IMR-90 (cell line): ENCODE data around the gene AMZ1. TPM values are rescaled to one million over a fixed set of nuclear protein-coding genes. Genes with fewer than 3 reads are reported as not detected.

ENCODE experiments used
- ATAC-seq: fragments of 200-7000 bp; cut with Tn5 transposase; 2 replicates; pipeline ENCODE4 v1.9.1; 2020; ENCODE audit warnings: low read depth, mild to moderate bottlenecking, moderate library complexity
- BruUV-seq: library from RNA; stranded (reverse); fragments of 400-500 nt; replicated peaks from 2 replicates; lab custom pipeline; 2021; lab: Mats Ljungman, UMichigan
- CTCF ChIA-PET: fragments of 300-600 bp; formaldehyde crosslinking; extraction: SDS; loops from one replicate; lab custom pipeline; 2021; ENCODE audit warnings: antibody characterized with exemption; lab: Yijun Ruan, JAX
- POLR2A ChIA-PET: fragments of 300-600 bp; sonication (Branson Sonifier 250); formaldehyde crosslinking; loops from one replicate; lab custom pipeline; 2022; ENCODE audit warnings: antibody characterized with exemption; ENCODE audit not compliant: unreplicated experiment; lab: Charles Lee
- DNase-seq: peaks from one replicate; pipeline ENCODE4 v3.0.0; 2013
- H2AFZ ChIP-seq: replicated peaks from 2 replicates; pipeline ENCODE3; 2013; ENCODE audit warnings: low read length, mild to moderate bottlenecking; ENCODE audit not compliant: poor library complexity
- H2AK5ac ChIP-seq: 2 replicates; pipeline ENCODE4 v1.6.1; 2013; ENCODE audit warnings: low read depth, low read length, inconsistent platforms
- H2AK9ac ChIP-seq: replicated peaks from 2 replicates; pipeline ENCODE3; 2013; ENCODE audit warnings: mild to moderate bottlenecking, low read depth, low read length, moderate library complexity; ENCODE audit not compliant: poor library complexity
- H2BK120ac ChIP-seq: 2 replicates; pipeline ENCODE4 v1.6.1; 2013; ENCODE audit warnings: low read depth, low read length, inconsistent platforms
- H2BK15ac ChIP-seq: 3 replicates; pipeline ENCODE4 v1.6.1; 2013; ENCODE audit warnings: low read depth, low read length, inconsistent platforms
- H2BK20ac ChIP-seq: 2 replicates; pipeline ENCODE4 v1.6.1; 2013; ENCODE audit warnings: low read depth, mild to moderate bottlenecking, inconsistent platforms, low read length, moderate library complexity
- H2BK5ac ChIP-seq: 2 replicates; pipeline ENCODE4 v1.6.1; 2013; ENCODE audit warnings: mild to moderate bottlenecking, low read depth, low read length, inconsistent platforms; ENCODE audit not compliant: poor library complexity, severe bottlenecking
- H3K14ac ChIP-seq: replicated peaks from 2 replicates; pipeline ENCODE4 v1.6.1; 2013; ENCODE audit warnings: low read depth, low read length, inconsistent platforms
- H3K18ac ChIP-seq: 2 replicates; pipeline ENCODE4 v1.6.1; 2013; ENCODE audit warnings: low read depth, low read length, control low read depth
- H3K23ac ChIP-seq: 2 replicates; pipeline ENCODE4 v1.6.1; 2013; ENCODE audit warnings: low read depth, low read length, inconsistent platforms
- H3K27ac ChIP-seq: 2 replicates; pipeline ENCODE4 v1.5.1; 2013; ENCODE audit warnings: mild to moderate bottlenecking, control low read depth, low read length; ENCODE audit not compliant: insufficient read depth
- H3K27me3 ChIP-seq: 2 replicates; pipeline ENCODE4 v1.6.1; 2013; ENCODE audit warnings: low read length; ENCODE audit not compliant: control insufficient read depth, insufficient read depth
- H3K36me3 ChIP-seq: 2 replicates; pipeline ENCODE4 v1.6.1; 2013; ENCODE audit warnings: low read length, mixed read lengths; ENCODE audit not compliant: control insufficient read depth, insufficient read depth
- H3K4ac ChIP-seq: 2 replicates; pipeline ENCODE4 v1.6.1; 2013; ENCODE audit warnings: low read depth, low read length, inconsistent platforms
- H3K4me1 ChIP-seq: 2 replicates; pipeline ENCODE4 v1.6.1; 2013; ENCODE audit warnings: low read length, mixed read lengths; ENCODE audit not compliant: control insufficient read depth, insufficient read depth
- H3K4me2 ChIP-seq: 2 replicates; pipeline ENCODE4 v1.6.1; 2013; ENCODE audit warnings: low read depth, mild to moderate bottlenecking, control low read depth, low read length, moderate library complexity
- H3K4me3 ChIP-seq: 2 replicates; pipeline ENCODE4 v1.5.1; 2013; ENCODE audit warnings: low read depth, mild to moderate bottlenecking, control low read depth, low read length, moderate library complexity; ENCODE audit not compliant: insufficient read depth
- H3K56ac ChIP-seq: 2 replicates; pipeline ENCODE4 v1.6.1; 2013; ENCODE audit warnings: low read length, inconsistent platforms; ENCODE audit not compliant: insufficient read depth; ENCODE audit errors: extremely low read depth
- H3K79me1 ChIP-seq, 2 experiments: 2 replicates each; pipeline ENCODE4 v1.6.1; 2013; ENCODE audit warnings: low read length in 2 of 2, inconsistent platforms in 1 of 2, low read depth in 1 of 2
- H3K9ac ChIP-seq: 2 replicates; pipeline ENCODE4 v1.6.1; 2013; ENCODE audit warnings: low read depth, low read length, control low read depth
- H3K9me1 ChIP-seq: 2 replicates; pipeline ENCODE4 v1.6.1; 2013; ENCODE audit warnings: low read length, inconsistent platforms; ENCODE audit not compliant: insufficient read depth
- H3K9me3 ChIP-seq: 2 replicates; pipeline ENCODE4 v1.6.1; 2013; ENCODE audit warnings: low read length; ENCODE audit not compliant: control insufficient read depth, insufficient read depth
- H4K20me1 ChIP-seq: 2 replicates; pipeline ENCODE4 v1.6.1; 2013; ENCODE audit warnings: low read length, inconsistent platforms; ENCODE audit not compliant: insufficient read depth
- H4K5ac ChIP-seq: 2 replicates; pipeline ENCODE4 v1.6.1; 2013; ENCODE audit warnings: mild to moderate bottlenecking, low read depth, low read length, control low read depth
- H4K8ac ChIP-seq, 2 experiments: 2 replicates each; pipeline ENCODE4 v1.6.1; 2013; ENCODE audit warnings: low read depth in 2 of 2, low read length in 2 of 2, control low read depth in 1 of 2, inconsistent platforms in 1 of 2
- H4K91ac ChIP-seq: 2 replicates; pipeline ENCODE4 v1.6.1; 2013; ENCODE audit warnings: low read depth, low read length, inconsistent platforms; ENCODE audit not compliant: insufficient read depth
- BHLHE40 ChIP-seq: fragments of 150-350 bp; IDR thresholded peaks from 2 replicates; pipeline ENCODE4 v1.6.1; 2016; ENCODE audit warnings: mild to moderate bottlenecking, low read depth, low read length
- CHD1 ChIP-seq: IDR thresholded peaks from 2 replicates; pipeline ENCODE4 v1.6.1; 2012; ENCODE audit warnings: low read depth, low read length, improper control_type of control experiment
- CTCF ChIP-seq: conservative IDR thresholded peaks from 2 replicates; pipeline ENCODE4 v1.5.1; 2012; ENCODE audit warnings: mild to moderate bottlenecking, low read depth, low read length, improper control_type of control experiment
- ELK1 ChIP-seq: fragments of 150-350 bp; IDR thresholded peaks from 2 replicates; pipeline ENCODE4 v1.6.1; 2016; ENCODE audit warnings: low read depth, mild to moderate bottlenecking, low read length, moderate library complexity, borderline replicate concordance
- FOS ChIP-seq: fragments of 150-350 bp; IDR thresholded peaks from 2 replicates; pipeline ENCODE4 v1.6.1; 2016; ENCODE audit warnings: low read depth, low read length
- MAFK ChIP-seq: IDR thresholded peaks from 2 replicates; pipeline ENCODE4 v1.6.1; 2012; ENCODE audit warnings: low read depth, low read length, improper control_type of control experiment
- NFE2L2 ChIP-seq: fragments of 150-350 bp; IDR thresholded peaks from 2 replicates; pipeline ENCODE4 v1.6.1; 2016; ENCODE audit warnings: low read depth, mild to moderate bottlenecking, low read length
- RCOR1 ChIP-seq: IDR thresholded peaks from 2 replicates; pipeline ENCODE4 v1.6.1; 2012; ENCODE audit warnings: mild to moderate bottlenecking, low read length, improper control_type of control experiment; ENCODE audit not compliant: insufficient replicate concordance
- SMC3 ChIP-seq: fragments of 150-350 bp; IDR thresholded peaks from 2 replicates; pipeline ENCODE4 v1.6.1; 2016; ENCODE audit warnings: low read depth, mild to moderate bottlenecking, antibody characterized with exemption, low read length, moderate library complexity
- USF2 ChIP-seq: fragments of 150-350 bp; IDR thresholded peaks from 2 replicates; pipeline ENCODE4 v1.6.1; 2017; ENCODE audit warnings: mild to moderate bottlenecking, antibody characterized with exemption, low read length, low read depth
- WGBS, 2 experiments: methylation state at CpG; one replicate each; pipeline versions ENCODE4 v1.1.5 to v1.1.7; 2013; ENCODE audit warnings: missing lambda C conversion rate in 2 of 2; ENCODE audit not compliant: insufficient read length in 1 of 2; ENCODE audit errors: extremely low coverage in 2 of 2; 5-methylcytosine and 5-hydroxymethylcytosine counted together
- dilution Hi-C: fragments of 300-500 bp; cut with HindIII; formaldehyde crosslinking; loops from one replicate; pipeline ENCODE4 v1.14.3; 2018; ENCODE audit warnings: low sequenced_read_pairs; ENCODE audit not compliant: unreplicated experiment
- in situ Hi-C: fragments of 300-500 bp; cut with MboI; formaldehyde crosslinking; loops from 3 replicates; pipeline ENCODE4 v1.14.3; 2019; ENCODE audit warnings: low sequenced_read_pairs, inconsistent platforms, mixed read lengths
- intact Hi-C: fragments of 100-400 bp; cut with micrococcal nuclease; formaldehyde crosslinking; loops from 2 replicates; pipeline ENCODE4 v1.10.0; 2022
- polyA plus RNA-seq, 3 experiments: library from polyadenylated mRNA; depleted of rRNA; stranded (reverse); fragments of >200 nt; gene quantifications; 2 replicates each; pipeline ENCODE4 v1.2.3, GENCODE V29; 2012; ENCODE audit warnings: low replicate concordance in 1 of 3
- total RNA-seq: library from RNA; depleted of rRNA; stranded (reverse); fragments of >200 nt; gene quantifications from 2 replicates; pipeline ENCODE4 v1.2.3, GENCODE V29; 2012

AMZ1 gene
- total and polyA plus RNA-seq, 2 of the 4 experiments (the other 2 are of a cell fraction), result 0.54 to 1.6 TPM

DNA sequence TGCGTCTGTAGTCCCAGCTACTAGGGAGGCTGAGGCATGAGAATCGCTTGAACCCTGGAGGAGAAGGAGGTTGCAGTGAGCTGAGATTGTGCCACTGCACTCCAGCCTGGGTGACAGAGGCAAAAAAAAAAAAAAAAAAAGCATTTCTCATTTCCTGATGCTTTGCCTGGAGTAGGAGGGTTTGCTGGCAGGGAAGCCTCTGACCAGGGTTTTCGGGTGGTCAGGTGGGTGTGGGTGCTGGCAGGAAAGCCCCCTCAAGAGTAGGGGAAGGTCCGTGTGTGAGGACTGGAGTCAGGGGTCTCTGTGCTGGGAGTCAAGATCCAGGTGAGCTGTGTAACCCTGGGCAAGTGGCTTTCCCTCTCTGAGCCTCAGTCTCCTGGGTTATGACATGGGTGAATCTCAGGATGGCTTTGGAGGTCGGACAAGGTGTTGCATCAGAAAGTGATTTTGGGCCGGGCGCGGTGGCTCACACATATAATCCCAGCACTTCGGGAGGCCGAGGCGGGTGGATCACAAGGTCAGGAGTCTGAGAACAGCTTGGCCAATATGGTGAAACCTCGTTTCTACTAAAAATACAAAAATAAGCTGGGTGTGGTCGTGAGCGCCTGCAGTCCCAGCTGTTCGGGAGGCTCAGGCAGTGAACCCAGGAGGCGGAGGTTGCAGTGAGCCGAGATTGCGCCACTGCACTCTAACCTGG lies 3.2 kb downstream of the AMZ1 start:
- Histone ChIP-seq H3K27me3 (peaks cover 9% of the 10 kb centered on the region; the same call in 1 of the 2 replicates), H3K4me1 (peaks cover 6% of the 10 kb centered on the region), H4K20me1 (no peaks in the 10 kb centered on the region), H4K91ac (no peak overlapping the region), H2BK120ac (no peak overlapping the region), H3K18ac (no peak overlapping the region), H3K4me3 (no peak overlapping the region), H3K4ac (no peak overlapping the region), H3K14ac (no peak overlapping the region), H3K9ac (no peak overlapping the region), H3K56ac (no peak overlapping the region), H3K23ac (no peak overlapping the region), H2AK9ac (no peak overlapping the region), H4K8ac (no peak overlapping the region), H3K9me1 (no peaks in the 10 kb centered on the region), H2BK20ac (no peak overlapping the region), H2BK5ac (no peak overlapping the region), H2AK5ac (no peak overlapping the region), H3K9me3 (no peaks in the 10 kb centered on the region), H2AFZ (no peak overlapping the region), H3K4me2 (no peak overlapping the region), H3K79me1 (no peaks in the 10 kb centered on the region), H2BK15ac (no peak overlapping the region), H3K36me3 (no peaks in the 10 kb centered on the region), H3K27ac (no peak overlapping the region), H4K5ac (no peak overlapping the region)
- dilution Hi-C loops (no loop called here), intact Hi-C loops (no loop called here), in situ Hi-C loops (loop anchor here (25.0 kb wide), 1 partner anchor 471 kb away; no protein-coding TSS in a partner anchor)
- TF ChIP-seq RCOR1, result no peak
- TF ChIP-seq CTCF, result no peak
- no peak for TF ChIP-seq SMC3
- TF ChIP-seq USF2, result no peak
- TF ChIP-seq CHD1, result no peak
- TF ChIP-seq ELK1, result no peak
- TF ChIP-seq FOS, result no peak
- TF ChIP-seq MAFK, result no peak
- TF ChIP-seq NFE2L2, result no peak
- TF ChIP-seq BHLHE40, result no peak
- ChIA-PET CTCF (no interaction called here), POLR2A (no interaction called here)
- 92% methylated on average over 7 of the region's 18 CpGs; no CpG with 5 or more reads in 1 of the 2 experiments for WGBS, 2 experiments
- ATAC-seq (no peak), DNase-seq (no peak)
- BruUV-seq, result no TSS peak
